GM18861 (cell line): ENCODE results near the gene SYNE1.

ENCODE experiments used
- ATAC-seq: cut with Tn5 transposase; IDR thresholded peaks from one replicate; pipeline ENCODE4 v1.9.1; 2021; ENCODE audit not compliant: unreplicated experiment

Gene SYNE1

GRCh38 chr6:152246554-152247337 is 390.4 kb downstream of the SYNE1 start:
- ATAC-seq: no peak

- no peak for ATAC-seq
Observed at GRCh38 chr6:152244998-152245630, 392.0 kb downstream of the SYNE1 start.

GRCh38 chr6:152241013-152241766 is 396.0 kb downstream of the SYNE1 start:
- no peak for ATAC-seq

GRCh38 chr6:152240436-152240835 is 396.7 kb downstream of the SYNE1 start:
- no peak for ATAC-seq

GRCh38 chr6:152236370-152237097 is 400.6 kb downstream of the SYNE1 start:
- no peak for ATAC-seq

- ATAC-seq: no peak
Observed at GRCh38 chr6:152233547-152234320, 403.4 kb downstream of the SYNE1 start.

GRCh38 chr6:152232501-152233151 is 404.5 kb downstream of the SYNE1 start:
- no peak for ATAC-seq

- ATAC-seq: no peak
Observed at GRCh38 chr6:152229330-152229729, 407.8 kb downstream of the SYNE1 start.

- no peak for ATAC-seq
Observed at GRCh38 chr6:152226119-152226518, 411.0 kb downstream of the SYNE1 start.

GRCh38 chr6:152225241-152225934 is 411.8 kb downstream of the SYNE1 start:
- no peak for ATAC-seq

- no peak for ATAC-seq
Observed at GRCh38 chr6:152223636-152224035, 413.5 kb downstream of the SYNE1 start.

GRCh38 chr6:152221806-152222628 is 415.1 kb downstream of the SYNE1 start:
- no peak for ATAC-seq

- ATAC-seq: no peak
Observed at GRCh38 chr6:152220786-152221185, 416.4 kb downstream of the SYNE1 start.

GRCh38 chr6:152218887-152219286 is 418.3 kb downstream of the SYNE1 start:
- ATAC-seq: no peak

- no peak for ATAC-seq
Observed at GRCh38 chr6:152212437-152212836, 424.7 kb downstream of the SYNE1 start.

GRCh38 chr6:152209211-152209610 is 428.0 kb downstream of the SYNE1 start:
- no peak for ATAC-seq

- no peak for ATAC-seq
Observed at GRCh38 chr6:152207915-152208714, 429.0 kb downstream of the SYNE1 start.
